Osteoblast (primary cell): Measurements from ENCODE around the gene NR2C1. TPM values are rescaled to one million over a fixed set of nuclear protein-coding genes. Genes with fewer than 3 reads are reported as not detected.
A peak's percentile ranks its signal among the peaks of the same experiment; 100 is the strongest.

Experiments
- DNase-seq: peaks from one replicate; pipeline ENCODE4 v3.0.0; 2011; ENCODE audit warnings: low spot score, mixed read lengths; ENCODE audit not compliant: insufficient read length; ENCODE audit errors: missing footprints
- H2AFZ ChIP-seq: 2 replicates; pipeline ENCODE4 v1.6.0; 2011; ENCODE audit warnings: mild to moderate bottlenecking, low read length
- H3K27ac ChIP-seq: 2 replicates; pipeline ENCODE4 v1.5.1; 2011; ENCODE audit warnings: mild to moderate bottlenecking, low read depth, low read length, moderate library complexity
- H3K27me3 ChIP-seq: 2 replicates; pipeline ENCODE4 v1.6.0; 2012; ENCODE audit warnings: mild to moderate bottlenecking, control low read depth, inconsistent platforms, low read length, moderate library complexity; ENCODE audit not compliant: insufficient read depth
- H3K36me3 ChIP-seq: 2 replicates; pipeline ENCODE4 v1.5.1; 2011; ENCODE audit warnings: mild to moderate bottlenecking, low read length, control low read depth, moderate library complexity; ENCODE audit not compliant: insufficient read depth
- H3K4me1 ChIP-seq: 2 replicates; pipeline ENCODE4 v1.5.1; 2011; ENCODE audit warnings: mild to moderate bottlenecking, low read length, control low read depth, moderate library complexity; ENCODE audit not compliant: insufficient read depth
- H3K4me2 ChIP-seq: 2 replicates; pipeline ENCODE4 v1.6.0; 2011; ENCODE audit warnings: mild to moderate bottlenecking, low read length; ENCODE audit not compliant: insufficient read depth
- H3K4me3 ChIP-seq: fragments of 200-600 bp; sonication (generic); 3 replicates; pipeline ENCODE4 v1.5.1; 2012; ENCODE audit warnings: mild to moderate bottlenecking, low read length, inconsistent platforms; ENCODE audit not compliant: insufficient read depth
- H3K79me2 ChIP-seq: 2 replicates; pipeline ENCODE4 v1.6.0; 2012; ENCODE audit warnings: mild to moderate bottlenecking, low read length, control low read depth, inconsistent platforms; ENCODE audit not compliant: insufficient read depth
- H3K9me3 ChIP-seq: 2 replicates; pipeline ENCODE4 v1.5.1; 2011; ENCODE audit warnings: low read depth, low read length, control low read depth
- H4K20me1 ChIP-seq: 2 replicates; pipeline ENCODE4 v1.6.0; 2012; ENCODE audit warnings: mild to moderate bottlenecking, low read length, control low read depth; ENCODE audit not compliant: insufficient read depth
- CTCF ChIP-seq: IDR thresholded peaks from 2 replicates; pipeline ENCODE4 v1.5.1; 2011; ENCODE audit warnings: mild to moderate bottlenecking, low read depth, low read length, moderate library complexity; ENCODE audit errors: extremely low read depth
- total RNA-seq: library from RNA; depleted of rRNA; stranded (reverse); fragments of >200 nt; gene quantifications from 2 replicates; pipeline ENCODE4 v1.2.3, GENCODE V29; 2012

NR2C1 gene
- total RNA-seq, 1 donor = 22.1 TPM

GRCh38 chr12:95003921-95004272, 69.5 kb downstream of the NR2C1 start:
- Histone ChIP-seq H3K4me2 (peak overlapping the region; percentile 94), H3K9me3 (no peaks in the 10 kb centered on the region), H3K36me3 (peaks cover 12% of the 10 kb centered on the region), H2AFZ (peak overlapping the region; percentile 86), H3K79me2 (peaks cover 42% of the 10 kb centered on the region), H3K4me3 (peak overlapping the region; percentile 89), H3K4me1 (peaks cover 9% of the 10 kb centered on the region), H4K20me1 (no peaks in the 10 kb centered on the region), H3K27me3 (no peaks in the 10 kb centered on the region), H3K27ac (peak overlapping the region; percentile 88)
- no peak for TF ChIP-seq CTCF
- no peak for DNase-seq

GRCh38 chr12:95003213-95003920, 70.1 kb downstream of the NR2C1 start, which contains the start of gene NDUFA12:
Gene NDUFA12, minus strand, starts transcription at chr12:95003697. Its CDS starts 17 bp downstream, at chr12:95003680.
- no peak for TF ChIP-seq CTCF
- DNase-seq = peak; percentile 90
- Histone ChIP-seq H4K20me1 (no peaks in the 10 kb centered on the region), H3K27me3 (no peaks in the 10 kb centered on the region), H3K36me3 (peaks cover 12% of the 10 kb centered on the region), H3K27ac (peak within 1 kb of the TSS; percentile 88), H3K9me3 (no peaks in the 10 kb centered on the region), H2AFZ (peak within 1 kb of the TSS; percentile 90), H3K4me2 (peak within 1 kb of the TSS; percentile 94), H3K4me1 (peaks cover 9% of the 10 kb centered on the region), H3K79me2 (peaks cover 47% of the 10 kb centered on the region), H3K4me3 (peak within 1 kb of the TSS; percentile 89)

- Histone ChIP-seq H3K9me3 (no peaks in the 10 kb centered on the region), H3K4me2 (peak overlapping the region; percentile 94), H3K36me3 (peaks cover 12% of the 10 kb centered on the region), H2AFZ (peak overlapping the region; percentile 90), H3K27me3 (no peaks in the 10 kb centered on the region), H3K4me1 (peaks cover 9% of the 10 kb centered on the region), H3K4me3 (peak overlapping the region; percentile 89), H3K79me2 (peaks cover 52% of the 10 kb centered on the region), H4K20me1 (no peaks in the 10 kb centered on the region), H3K27ac (peak overlapping the region; percentile 88)
- no peak for TF ChIP-seq CTCF
- peak; percentile 71 for DNase-seq
These were observed 70.7 kb downstream of the NR2C1 start for GRCh38 chr12:95002754-95003153.

GRCh38 chr12:94998326-94998725, 75.1 kb downstream of the NR2C1 start:
- Histone ChIP-seq H3K36me3 (peaks cover 12% of the 10 kb centered on the region), H4K20me1 (peaks cover 5% of the 10 kb centered on the region), H2AFZ (no peak overlapping the region), H3K27me3 (no peaks in the 10 kb centered on the region), H3K27ac (no peak overlapping the region), H3K4me3 (no peak overlapping the region), H3K4me2 (no peak overlapping the region), H3K9me3 (no peaks in the 10 kb centered on the region), H3K79me2 (peaks cover 60% of the 10 kb centered on the region), H3K4me1 (peaks cover 14% of the 10 kb centered on the region)
- TF ChIP-seq CTCF = no peak
- DNase-seq = no peak
